ENCODE data around the gene UBE2J1.
A peak's percentile ranks its signal among the peaks of the same experiment; 100 is the strongest.
"Not testable (repeated sequence)": the region's sequence is repeated elsewhere in the genome, so short reads cannot be mapped to it uniquely, and the experiment has no call there.

UBE2J1 gene, protein sequence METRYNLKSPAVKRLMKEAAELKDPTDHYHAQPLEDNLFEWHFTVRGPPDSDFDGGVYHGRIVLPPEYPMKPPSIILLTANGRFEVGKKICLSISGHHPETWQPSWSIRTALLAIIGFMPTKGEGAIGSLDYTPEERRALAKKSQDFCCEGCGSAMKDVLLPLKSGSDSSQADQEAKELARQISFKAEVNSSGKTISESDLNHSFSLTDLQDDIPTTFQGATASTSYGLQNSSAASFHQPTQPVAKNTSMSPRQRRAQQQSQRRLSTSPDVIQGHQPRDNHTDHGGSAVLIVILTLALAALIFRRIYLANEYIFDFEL

GRCh38 chr6:89352278-89353117 is at the start of gene UBE2J1:
TSS of gene UBE2J1 (minus strand) at chr6:89352722. CDS start at chr6:89352569, 153 bp downstream.
- DNase-seq (ENCODE audit: low read depth in 2 of 2), result peak; percentile 81 to 82

DNA sequence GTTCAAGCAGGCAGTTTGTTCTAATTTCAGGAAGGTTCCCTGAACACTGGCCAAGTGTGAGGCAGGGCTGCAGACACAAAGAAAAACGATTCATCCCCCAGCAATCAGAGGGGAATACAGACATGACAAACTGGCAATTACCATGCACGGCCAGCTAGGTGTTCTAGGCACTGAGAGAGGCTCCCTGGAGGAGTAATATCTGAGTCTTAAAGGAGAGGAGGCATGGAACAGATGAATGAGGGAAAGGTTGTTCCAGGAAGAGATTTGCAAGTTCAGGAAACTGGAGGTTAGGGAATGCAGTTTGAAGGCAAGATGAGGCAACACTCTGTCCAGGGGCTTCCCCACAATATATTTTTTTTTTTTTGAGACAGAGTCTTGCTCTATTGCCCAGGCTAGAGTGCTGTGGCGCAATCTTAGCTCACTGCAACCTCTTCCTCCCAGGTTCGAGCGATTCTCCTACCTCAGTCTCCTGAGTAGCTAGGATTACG is 48.4 kb upstream of the UBE2J1 start:
- no peak for DNase-seq (ENCODE audit: low read depth in 2 of 2)

- no peak for DNase-seq (ENCODE audit: low read depth in 2 of 2)
These were observed 47.5 kb upstream of the UBE2J1 start for GRCh38 chr6:89400050-89400449.

GRCh38 chr6:89398762-89399525 is 46.4 kb upstream of the UBE2J1 start:
- no peak for DNase-seq (ENCODE audit: low read depth in 2 of 2)

DNA sequence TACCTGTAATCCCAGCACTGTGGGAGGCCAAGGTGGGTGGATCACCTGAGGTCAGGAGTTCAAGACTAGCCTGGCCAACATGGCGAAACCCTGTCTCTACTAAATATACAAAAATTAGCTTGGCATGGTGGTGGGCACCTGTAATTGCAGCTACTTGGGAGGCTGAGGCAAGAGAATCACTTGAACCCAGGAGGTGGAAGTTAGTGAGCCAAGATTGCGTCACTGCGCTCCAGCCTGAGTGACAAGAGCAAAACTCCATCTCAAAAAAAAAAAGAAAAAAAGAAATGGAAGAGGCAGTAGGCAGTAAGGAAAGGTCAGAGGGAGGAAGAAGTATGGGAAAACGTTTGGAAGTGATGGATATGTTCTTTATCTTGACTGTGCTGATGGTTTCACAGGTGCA is 45.4 kb upstream of the UBE2J1 start:
- DNase-seq (ENCODE audit: low read depth in 2 of 2), result not testable (repeated sequence)

GRCh38 chr6:89393659-89394058 is 41.1 kb upstream of the UBE2J1 start:
- no peak for DNase-seq (ENCODE audit: low read depth in 2 of 2)

- no peak for DNase-seq (ENCODE audit: low read depth in 2 of 2)
These were observed 40.3 kb upstream of the UBE2J1 start for GRCh38 chr6:89392823-89393222.

GRCh38 chr6:89388846-89389245 is 36.3 kb upstream of the UBE2J1 start:
- DNase-seq (ENCODE audit: low read depth in 2 of 2), result no peak

DNA sequence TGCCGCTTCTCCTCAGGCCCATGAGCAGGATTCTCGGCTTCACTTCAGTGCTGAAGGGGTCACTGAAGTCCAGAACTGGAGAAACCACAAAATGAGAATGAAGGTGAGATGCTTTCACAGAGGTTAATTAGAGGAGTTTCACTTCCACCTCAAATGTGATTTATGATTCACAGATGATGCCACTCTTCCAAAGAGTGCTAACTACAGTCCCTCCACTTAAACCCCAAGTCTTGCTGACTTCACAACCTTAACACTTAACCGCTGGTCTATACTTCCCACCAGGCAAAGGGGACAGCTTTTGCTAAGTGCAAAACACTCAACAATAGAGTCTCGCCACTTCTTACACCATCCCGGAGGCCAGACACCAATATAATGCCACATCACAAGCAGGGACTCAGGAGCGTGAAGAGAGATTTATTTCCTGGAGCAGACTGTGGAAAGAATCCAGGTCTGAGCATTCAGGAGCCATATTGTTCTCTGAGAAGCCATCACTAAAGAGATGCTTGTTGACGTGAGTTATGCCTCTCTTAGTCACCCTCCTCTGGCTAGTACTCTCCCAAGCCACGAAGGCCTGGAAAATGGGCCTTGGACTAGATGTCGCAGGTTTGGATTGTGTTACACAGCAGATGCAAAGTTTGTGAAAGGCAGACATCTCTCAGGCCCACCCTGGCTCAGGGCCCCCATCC is 35.1 kb upstream of the UBE2J1 start:
- DNase-seq (ENCODE audit: low read depth in 2 of 2), result no peak

DNA sequence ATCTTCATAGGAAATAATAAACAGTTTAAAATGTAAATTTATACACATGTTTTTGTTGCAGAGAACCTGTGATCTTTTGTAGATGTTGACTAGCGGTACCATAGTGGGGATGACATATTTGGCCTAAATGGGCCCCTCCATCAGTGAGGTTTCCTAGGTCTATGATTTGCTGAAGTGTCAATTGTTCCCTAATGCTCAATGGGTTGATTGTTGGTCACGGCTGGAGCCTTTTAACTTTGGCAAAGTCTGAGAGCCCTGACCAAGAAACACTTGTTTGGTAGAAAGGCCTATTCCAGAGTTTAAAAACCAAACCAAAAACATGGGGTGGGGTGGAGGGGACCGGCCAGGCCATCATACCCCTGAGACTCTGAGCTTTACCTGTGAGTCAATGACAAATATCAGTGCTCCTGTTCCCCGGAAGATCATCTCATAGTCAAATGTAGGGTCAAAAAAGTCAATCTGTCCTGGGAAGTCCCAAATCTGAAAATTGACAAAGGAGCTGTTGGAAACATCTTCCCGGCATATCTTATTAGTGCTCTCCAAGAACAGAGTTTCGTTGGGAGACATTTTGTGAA is 34.5 kb upstream of the UBE2J1 start:
- no peak for DNase-seq (ENCODE audit: low read depth in 2 of 2)

DNA sequence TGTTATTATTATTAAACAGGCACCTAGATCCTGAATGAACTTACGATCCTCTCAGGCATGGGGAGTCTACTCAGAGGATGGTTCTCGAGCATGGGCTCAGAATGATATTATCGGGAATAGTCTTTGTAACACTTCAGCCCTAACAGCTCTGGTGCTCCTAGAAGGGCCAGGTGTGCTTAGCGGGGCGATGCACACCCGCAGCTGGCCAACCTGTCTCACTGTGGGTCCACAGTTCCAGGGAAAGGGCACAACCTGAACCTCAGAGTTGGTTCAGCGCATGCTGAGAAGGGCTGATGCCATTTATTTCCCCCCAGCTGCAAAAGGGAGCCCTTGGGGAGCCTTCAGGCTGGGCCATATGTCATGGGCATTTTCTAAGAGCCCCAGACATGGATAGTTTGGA is 33.3 kb upstream of the UBE2J1 start:
- DNase-seq (ENCODE audit: low read depth in 2 of 2), result no peak

GRCh38 chr6:89385156-89385667 is 32.7 kb upstream of the UBE2J1 start:
- DNase-seq (ENCODE audit: low read depth in 2 of 2), result no peak

DNA sequence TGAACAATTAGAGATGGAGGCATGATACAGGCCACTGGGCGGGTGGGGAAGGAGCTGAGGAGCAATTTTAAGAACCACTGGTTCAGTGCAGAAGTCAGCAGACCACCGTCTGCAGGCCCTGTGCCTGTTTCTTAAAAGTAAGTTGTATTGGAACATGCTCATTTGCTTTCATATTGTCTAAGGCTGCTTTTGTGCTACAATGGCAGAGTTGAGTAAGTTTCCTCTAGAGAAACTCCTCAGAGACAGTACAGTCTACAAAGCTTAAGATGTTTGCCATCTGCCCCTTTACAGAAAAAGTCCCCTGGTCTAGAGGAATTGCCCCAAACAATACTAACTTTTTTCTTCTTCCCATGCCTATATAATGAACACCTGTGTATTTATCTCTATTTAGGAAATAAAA is 28.5 kb upstream of the UBE2J1 start:
- no peak for DNase-seq (ENCODE audit: low read depth in 2 of 2)

GRCh38 chr6:89379281-89379680 is 26.8 kb upstream of the UBE2J1 start:
- no peak for DNase-seq (ENCODE audit: low read depth in 2 of 2)

DNA sequence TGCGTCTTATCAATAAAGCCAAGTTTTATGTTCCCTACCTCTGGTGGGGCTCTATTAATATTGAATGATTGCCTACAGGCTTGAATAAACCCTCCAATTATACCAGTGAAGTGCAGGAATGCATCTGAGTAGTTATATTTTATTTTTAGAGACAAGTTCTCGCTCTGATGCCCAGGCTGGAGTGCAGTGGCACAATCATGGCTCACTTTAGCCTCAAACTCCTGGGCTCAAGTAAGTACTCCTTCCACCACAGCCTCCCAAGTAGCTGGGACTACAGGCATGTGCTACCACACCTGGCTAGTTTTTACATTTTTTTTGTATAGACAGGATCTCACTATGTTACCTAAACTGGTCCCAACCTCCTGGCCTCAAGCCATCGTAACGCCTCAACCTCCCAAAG is 26.1 kb upstream of the UBE2J1 start:
- no peak for DNase-seq (ENCODE audit: low read depth in 2 of 2)

GRCh38 chr6:89375427-89376267 is 23.1 kb upstream of the UBE2J1 start:
- no peak for DNase-seq (ENCODE audit: low read depth in 2 of 2)

GRCh38 chr6:89372506-89372901 is 20.0 kb upstream of the UBE2J1 start:
- no peak for DNase-seq (ENCODE audit: low read depth in 2 of 2)

- no peak for DNase-seq (ENCODE audit: low read depth in 2 of 2)
These were observed 19.5 kb upstream of the UBE2J1 start for GRCh38 chr6:89371849-89372505.

DNA sequence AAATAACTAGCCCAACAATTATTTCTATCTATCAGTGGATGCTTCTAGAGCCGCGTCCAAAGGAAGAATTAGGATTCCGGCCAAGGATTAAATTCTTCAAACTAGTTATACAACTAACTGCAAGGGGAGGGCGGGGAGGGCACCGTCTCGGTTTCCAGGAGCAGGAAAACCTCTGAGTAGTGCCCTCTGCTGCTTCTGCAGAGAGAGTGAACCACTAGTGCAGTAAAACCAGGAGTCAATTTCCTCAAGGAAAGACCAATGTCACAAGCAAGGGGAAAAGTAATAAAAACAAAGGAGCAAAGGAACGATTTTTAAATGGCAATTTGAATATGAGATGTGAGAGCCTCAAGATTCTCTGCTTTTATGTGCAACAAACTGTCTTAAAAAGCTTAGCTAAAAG is 16.5 kb upstream of the UBE2J1 start:
- no peak for DNase-seq (ENCODE audit: low read depth in 2 of 2)

- DNase-seq (ENCODE audit: low read depth in 2 of 2), result no peak
These were observed 15.6 kb upstream of the UBE2J1 start for GRCh38 chr6:89368107-89368506.
